MCF 10A (cell line): ENCODE results near the gene CPSF4L. TPM values are rescaled to one million over a fixed set of nuclear protein-coding genes. Genes with fewer than 3 reads are reported as not detected.

Source experiments
- BruUV-seq: library from RNA; stranded (reverse); fragments of 400-500 nt; replicated peaks from 2 replicates; lab custom pipeline; 2021; lab: Mats Ljungman, UMichigan
- CTCF ChIA-PET: fragments of 300-600 bp; sonication (Branson Sonifier 250); formaldehyde crosslinking; extraction: SDS; loops from one replicate; lab custom pipeline; 2021; ENCODE audit warnings: antibody characterized with exemption, inconsistent platforms; lab: Yijun Ruan, JAX
- POLR2A ChIA-PET: fragments of 300-600, 350-650 bp; sonication (Branson Sonifier 250); formaldehyde crosslinking; extraction: SDS; loops from one replicate; lab custom pipeline; 2020; ENCODE audit warnings: antibody characterized with exemption, inconsistent platforms; lab: Yijun Ruan, JAX
- DNase-seq: peaks from one replicate; pipeline ENCODE4 v3.0.0-alpha.2; 2018; ENCODE audit not compliant: unreplicated experiment
- H3K27ac Mint-ChIP-seq: one replicate; pipeline ENCODE4 v1.8.0; 2022; ENCODE audit warnings: mild to moderate bottlenecking, low read depth, mixed read lengths; ENCODE audit not compliant: unreplicated experiment
- H3K27me3 Mint-ChIP-seq: one replicate; pipeline ENCODE4 v1.8.0; 2022; ENCODE audit warnings: mixed read lengths; ENCODE audit not compliant: insufficient read depth, unreplicated experiment
- H3K36me3 Mint-ChIP-seq: one replicate; pipeline ENCODE4 v1.8.0; 2022; ENCODE audit warnings: mild to moderate bottlenecking, moderate library complexity, mixed read lengths; ENCODE audit not compliant: insufficient read depth, unreplicated experiment
- H3K4me1 Mint-ChIP-seq: one replicate; pipeline ENCODE4 v1.8.0; 2022; ENCODE audit warnings: mixed read lengths; ENCODE audit not compliant: insufficient read depth, unreplicated experiment
- H3K4me3 Mint-ChIP-seq: one replicate; pipeline ENCODE4 v1.8.0; 2022; ENCODE audit warnings: mild to moderate bottlenecking, moderate library complexity, mixed read lengths; ENCODE audit not compliant: unreplicated experiment
- H3K9me3 Mint-ChIP-seq: one replicate; pipeline ENCODE4 v1.8.0; 2022; ENCODE audit warnings: mixed read lengths; ENCODE audit not compliant: unreplicated experiment
- CTCF ChIP-seq: fragments of 200-600 bp; IDR thresholded peaks from one replicate; pipeline ENCODE4 v1.8.0; 2022; ENCODE audit warnings: antibody characterized with exemption, mild to moderate bottlenecking; ENCODE audit not compliant: unreplicated experiment
- intact Hi-C: fragments of 100-400 bp; cut with micrococcal nuclease; formaldehyde crosslinking; loops from 2 replicates; pipeline ENCODE4 v1.14.1; 2022
- total RNA-seq: library from RNA; stranded (reverse); gene quantifications from 2 replicates; pipeline ENCODE4 v1.2.3, GENCODE V29; 2022

Gene CPSF4L
- total RNA-seq, 1 experiment from 2014 or later, result not detected

- intact Hi-C loops, result loop anchor here (2.0 kb wide), 1 partner anchor 57 kb away; no protein-coding TSS in a partner anchor
- POLR2A ChIA-PET, result interaction anchor here (1.5 to 3.3 kb wide), 3 partner anchors 16 to 122 kb away, joined by 3 to 18 read pairs (median 3); a partner anchor contains a TSS
- no peak for TF ChIP-seq CTCF
- no peak overlapping the region for H3K4me3 Mint-ChIP-seq
- no peaks in the 10 kb centered on the region for H3K4me1 Mint-ChIP-seq
- no peak for DNase-seq
- no TSS peak for BruUV-seq
- no peaks in the 10 kb centered on the region for H3K27me3 Mint-ChIP-seq
- H3K9me3 Mint-ChIP-seq, result no peaks in the 10 kb centered on the region
- H3K27ac Mint-ChIP-seq, result no peak overlapping the region
- H3K36me3 Mint-ChIP-seq, result peaks cover 36% of the 10 kb centered on the region
- CTCF ChIA-PET, result interaction anchor here (1.0 to 14.6 kb wide), 5 partner anchors 8 to 520 kb away, joined by 4 to 301 read pairs (median 7); no protein-coding TSS in a partner anchor
These were observed 14.0 kb downstream of the CPSF4L start for GRCh38 chr17:73247726-73248125.

- DNase-seq, result no peak
- ChIA-PET CTCF (interaction anchor here (0.6 to 1.1 kb wide), 2 partner anchors 51 to 1112 kb away, joined by 3 read pairs; no protein-coding TSS in a partner anchor), POLR2A (no interaction called here)
- Mint-ChIP-seq H3K36me3 (peaks cover 65% of the 10 kb centered on the region), H3K4me1 (peaks cover 13% of the 10 kb centered on the region), H3K9me3 (no peaks in the 10 kb centered on the region), H3K27me3 (no peaks in the 10 kb centered on the region), H3K4me3 (no peak overlapping the region), H3K27ac (no peak overlapping the region)
- BruUV-seq, result no TSS peak
- TF ChIP-seq CTCF, result no peak
- intact Hi-C loops, result no loop called here
These were observed 21.1 kb downstream of the CPSF4L start for GRCh38 chr17:73240561-73240960.

DNA sequence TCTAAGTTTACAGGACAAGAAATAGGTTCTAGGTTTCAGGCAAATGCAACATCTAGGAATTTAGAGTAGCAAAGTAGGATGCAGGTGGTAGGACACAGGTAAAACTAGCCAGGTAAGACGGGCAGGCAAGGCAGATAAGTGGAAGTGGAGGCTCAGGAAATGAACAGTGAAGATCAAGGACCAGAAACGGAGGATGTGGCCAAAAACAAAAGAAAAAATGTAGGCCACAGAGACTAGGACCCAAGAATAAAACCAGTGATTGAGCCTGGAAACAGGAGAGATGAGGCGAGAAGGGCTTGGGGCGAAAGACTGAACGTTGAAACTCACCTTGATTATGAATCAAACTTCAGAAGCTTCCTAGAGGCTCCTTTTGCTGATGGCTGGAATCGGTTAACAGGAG is 24.0 kb downstream of the CPSF4L start:
- no peak for DNase-seq
- Mint-ChIP-seq H3K4me3 (no peak overlapping the region), H3K27me3 (no peaks in the 10 kb centered on the region), H3K9me3 (no peaks in the 10 kb centered on the region), H3K36me3 (peaks cover 42% of the 10 kb centered on the region), H3K4me1 (peaks cover 21% of the 10 kb centered on the region), H3K27ac (no peak overlapping the region)
- intact Hi-C loops, result no loop called here
- no peak for TF ChIP-seq CTCF
- POLR2A ChIA-PET, result no interaction called here
- CTCF ChIA-PET, result interaction anchor here (0.6 to 2.0 kb wide), 6 partner anchors 18 to 512 kb away, joined by 3 to 10 read pairs (median 3); no protein-coding TSS in a partner anchor
- no TSS peak for BruUV-seq

DNA sequence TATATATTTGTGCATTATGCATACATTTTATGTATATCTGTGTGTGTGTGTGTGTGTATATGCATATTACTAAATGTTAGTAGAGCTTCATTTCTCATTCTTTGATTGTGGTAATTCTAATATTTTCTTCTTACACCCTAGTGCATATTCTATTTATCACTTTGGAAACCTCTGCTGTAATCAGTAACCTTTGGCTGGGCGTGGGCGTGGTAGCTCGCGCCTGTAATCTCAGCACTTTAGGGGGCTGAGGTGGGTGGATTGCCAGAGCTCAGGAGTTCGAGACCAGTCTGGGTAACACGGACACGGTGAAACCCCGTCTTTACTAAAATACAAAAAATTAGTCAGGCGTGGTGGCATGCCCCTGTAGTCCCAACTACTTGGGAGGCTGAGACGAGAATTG is 26.9 kb downstream of the CPSF4L start:
- ChIA-PET CTCF (interaction anchor here (0.7 to 1.1 kb wide), 3 partner anchors 135 to 509 kb away, joined by 5 to 6 read pairs (median 6); no protein-coding TSS in a partner anchor), POLR2A (no interaction called here)
- Mint-ChIP-seq H3K4me1 (peaks cover 21% of the 10 kb centered on the region), H3K27ac (no peak overlapping the region), H3K4me3 (no peak overlapping the region), H3K27me3 (no peaks in the 10 kb centered on the region), H3K9me3 (no peaks in the 10 kb centered on the region), H3K36me3 (peaks cover 24% of the 10 kb centered on the region)
- TF ChIP-seq CTCF, result no peak
- intact Hi-C loops, result no loop called here
- no TSS peak for BruUV-seq
- no peak for DNase-seq
